GM18508 (cell line): ENCODE results near the gene AFG1L.
"Not testable (repeated sequence)": the region's sequence is repeated elsewhere in the genome, so short reads cannot be mapped to it uniquely, and the experiment has no call there.

ENCODE experiments used
- ATAC-seq: cut with Tn5 transposase; IDR thresholded peaks from one replicate; pipeline ENCODE4 v1.9.1; 2021; ENCODE audit warnings: moderate number of reproducible peaks; ENCODE audit not compliant: insufficient read depth, unreplicated experiment

Gene AFG1L

DNA sequence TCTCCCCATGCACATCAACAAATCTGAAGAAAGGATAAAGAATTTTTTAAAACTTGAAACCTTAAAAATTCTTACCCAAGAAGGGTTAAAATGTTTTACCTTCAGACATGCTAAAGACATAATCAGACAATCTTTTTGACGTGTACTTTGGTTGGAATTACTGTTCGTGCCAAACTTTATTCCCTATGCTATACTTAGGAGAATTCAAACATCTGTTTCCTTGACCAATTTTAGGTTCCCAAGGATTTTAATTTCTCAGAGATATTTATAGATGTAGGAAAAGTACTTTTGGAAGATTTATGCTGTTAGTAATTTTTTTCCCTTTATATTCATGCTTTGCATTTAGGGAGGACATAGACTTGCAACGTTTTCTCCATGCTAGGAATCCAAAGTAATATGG is 108.4 kb downstream of the AFG1L start:
- ATAC-seq: no peak

DNA sequence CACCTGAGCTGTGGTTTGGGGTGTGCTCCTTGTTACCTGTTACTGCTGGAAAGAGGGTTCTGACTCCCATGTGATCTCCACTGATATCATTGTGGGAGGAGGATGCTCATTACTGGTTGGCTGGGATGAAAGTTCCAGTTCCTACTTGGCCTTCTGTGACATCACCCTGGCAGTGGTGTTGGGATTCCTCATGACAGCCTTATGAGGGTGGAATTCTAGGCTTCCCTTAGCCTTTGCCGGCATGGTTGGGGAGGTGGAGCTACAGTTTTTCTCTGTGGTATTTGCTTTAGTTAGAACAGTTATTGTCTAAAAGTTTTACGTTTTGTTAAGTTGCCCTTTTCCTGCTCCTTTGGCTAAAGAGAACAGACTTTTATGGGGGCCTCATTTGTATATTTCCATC is 112.1 kb downstream of the AFG1L start:
- no peak for ATAC-seq

- ATAC-seq: no peak
Measured at GRCh38 chr6:108407904-108408827, 113.3 kb downstream of the AFG1L start.

GRCh38 chr6:108408861-108409260 is 114.0 kb downstream of the AFG1L start:
- no peak for ATAC-seq

- ATAC-seq: not testable (repeated sequence)
Measured at GRCh38 chr6:108416047-108416833, 121.4 kb downstream of the AFG1L start.

DNA sequence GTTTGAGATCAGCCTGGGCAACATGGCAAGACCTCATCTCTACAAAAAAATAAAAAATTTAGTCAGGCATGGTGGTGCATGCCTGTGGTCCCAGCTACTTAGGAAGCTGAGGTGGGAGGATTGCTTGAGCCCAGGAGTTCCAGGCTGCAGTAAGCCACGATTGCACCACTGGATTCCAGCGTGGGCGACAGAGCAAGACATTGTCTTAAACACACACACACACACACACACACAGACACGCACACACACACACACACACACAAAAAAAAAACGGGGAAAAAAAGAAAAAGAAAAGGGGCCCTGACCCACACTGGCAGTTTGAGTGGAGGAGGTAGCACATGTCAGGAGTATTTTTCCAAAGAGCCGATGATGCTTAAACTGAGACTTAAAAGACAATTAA is 122.2 kb downstream of the AFG1L start:
- no peak for ATAC-seq

- no peak for ATAC-seq
Measured at GRCh38 chr6:108419474-108419873, 124.6 kb downstream of the AFG1L start.

DNA sequence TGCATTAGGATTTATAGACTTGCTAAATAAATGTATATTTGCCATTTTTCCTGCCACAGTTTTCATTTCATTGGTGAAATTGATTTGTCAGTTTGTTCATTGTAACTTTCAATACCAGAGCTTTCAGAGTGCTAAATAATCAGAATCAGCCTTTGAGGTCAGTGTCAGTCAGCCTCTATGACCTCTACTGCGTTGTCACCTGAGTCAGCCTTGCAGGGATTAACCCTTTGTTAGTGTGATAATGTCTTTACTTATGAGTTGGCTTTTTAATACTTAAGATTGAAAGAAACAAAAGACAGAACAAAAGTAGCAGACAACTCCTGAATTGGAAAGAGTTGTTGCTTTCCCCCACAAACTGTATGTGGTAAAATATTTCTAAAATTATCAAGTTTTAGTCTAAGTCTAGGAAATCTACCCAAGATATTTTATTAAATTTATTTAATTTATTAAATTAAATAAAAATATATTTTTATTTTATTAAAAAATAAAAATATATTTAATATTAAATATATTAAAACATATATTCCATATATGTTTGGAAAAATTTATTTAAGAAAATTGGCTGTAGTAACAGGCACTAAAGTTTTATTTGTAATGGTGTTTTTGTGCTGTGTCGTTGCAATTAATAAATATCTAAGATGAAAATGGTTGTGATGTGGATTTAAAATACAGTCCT is 125.2 kb downstream of the AFG1L start:
- no peak for ATAC-seq

- no peak for ATAC-seq
Measured at GRCh38 chr6:108421366-108421765, 126.5 kb downstream of the AFG1L start.

DNA sequence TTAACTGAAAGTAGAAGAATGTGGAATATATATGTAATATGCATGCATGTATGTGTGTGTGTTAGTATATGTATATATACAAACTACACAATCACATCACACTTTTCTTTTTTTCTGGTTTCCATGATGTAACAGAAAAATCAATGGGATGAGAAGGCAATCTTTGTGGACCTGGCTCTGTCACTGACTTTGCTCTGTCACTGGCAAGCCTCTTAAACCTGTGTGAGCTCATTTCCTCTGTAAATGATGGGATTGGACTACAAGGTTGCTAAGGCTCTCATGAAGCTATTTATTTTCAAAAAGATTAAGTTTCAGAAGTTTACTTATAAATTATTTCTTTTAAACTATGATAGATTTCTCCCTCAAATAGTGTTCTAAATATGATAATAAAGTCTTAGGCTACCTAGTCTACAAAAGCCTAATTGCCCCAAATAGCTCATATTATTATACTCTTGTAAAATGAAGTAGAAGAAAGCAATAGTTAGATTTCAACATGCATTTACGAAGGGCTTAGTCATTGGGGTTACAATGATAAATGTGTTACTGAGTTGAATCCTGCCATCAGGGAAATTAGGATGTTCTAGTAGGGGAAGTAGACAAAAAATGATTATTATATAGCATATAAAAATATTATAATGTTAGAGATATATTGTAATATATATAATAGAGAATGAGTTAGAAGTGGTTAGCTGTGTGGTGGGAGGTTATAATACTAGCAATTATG is 129.3 kb downstream of the AFG1L start:
- no peak for ATAC-seq

DNA sequence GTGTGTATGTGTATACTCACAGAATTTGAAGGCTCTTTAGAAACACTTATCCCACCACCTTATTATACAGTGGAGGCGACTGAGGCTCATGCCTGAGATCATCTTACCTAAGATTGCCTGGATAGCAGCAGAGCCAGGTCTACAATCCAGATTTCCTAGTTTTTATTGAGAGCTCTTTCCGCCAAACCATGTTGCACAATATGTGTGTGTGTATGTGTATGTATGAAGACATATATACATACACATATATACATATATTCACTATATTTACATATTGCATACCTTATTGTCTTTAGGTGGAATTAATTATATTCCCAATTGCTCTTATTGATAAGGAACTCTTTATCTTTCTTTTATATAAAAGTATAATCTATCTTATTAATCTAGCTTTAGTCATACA is 130.6 kb downstream of the AFG1L start:
- no peak for ATAC-seq

- ATAC-seq: no peak
Measured at GRCh38 chr6:108432143-108432542, 137.3 kb downstream of the AFG1L start.

GRCh38 chr6:108432792-108433191 is 137.9 kb downstream of the AFG1L start:
- ATAC-seq: no peak

DNA sequence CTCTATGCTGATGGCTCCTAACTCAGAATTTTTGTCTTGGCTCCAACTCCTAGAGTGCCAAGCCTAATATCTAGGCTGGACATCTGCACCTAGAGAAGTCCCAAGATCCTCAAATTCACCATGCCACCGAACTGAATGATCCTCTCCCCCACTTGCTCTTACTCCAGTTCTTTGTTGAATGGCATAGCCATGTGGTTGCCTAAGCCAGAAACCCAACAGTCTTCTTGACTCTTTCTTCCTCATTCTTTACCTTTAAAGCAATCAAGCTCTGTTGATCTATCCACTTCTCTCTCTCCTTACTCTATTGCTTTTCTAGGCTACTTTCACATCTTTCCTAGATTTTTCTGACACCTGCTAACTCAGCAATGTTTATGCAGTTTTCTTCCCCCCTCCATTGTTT is 139.4 kb downstream of the AFG1L start:
- ATAC-seq: no peak

GRCh38 chr6:108435391-108435790 is 140.5 kb downstream of the AFG1L start:
- no peak for ATAC-seq

GRCh38 chr6:108436771-108437170 is 141.9 kb downstream of the AFG1L start:
- ATAC-seq: no peak

DNA sequence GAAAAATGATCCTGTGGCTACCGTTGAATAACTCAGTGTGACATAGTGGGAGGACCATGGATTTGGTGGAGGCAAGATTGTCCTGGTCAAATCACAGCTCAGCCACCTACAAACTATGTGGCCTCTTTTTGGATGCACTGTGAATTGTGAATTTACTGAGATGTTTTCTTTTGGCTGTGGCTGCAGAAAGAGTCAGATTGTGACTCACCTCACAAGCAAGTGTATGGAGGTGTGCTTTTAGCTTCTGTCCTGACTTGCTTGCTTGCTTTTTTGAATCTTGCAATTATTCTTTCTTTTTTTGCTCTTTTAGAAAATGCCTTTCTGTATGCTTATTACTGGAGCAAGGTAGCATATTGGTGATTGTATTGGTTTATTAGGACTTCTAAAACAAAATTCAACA is 143.0 kb downstream of the AFG1L start:
- ATAC-seq: no peak

DNA sequence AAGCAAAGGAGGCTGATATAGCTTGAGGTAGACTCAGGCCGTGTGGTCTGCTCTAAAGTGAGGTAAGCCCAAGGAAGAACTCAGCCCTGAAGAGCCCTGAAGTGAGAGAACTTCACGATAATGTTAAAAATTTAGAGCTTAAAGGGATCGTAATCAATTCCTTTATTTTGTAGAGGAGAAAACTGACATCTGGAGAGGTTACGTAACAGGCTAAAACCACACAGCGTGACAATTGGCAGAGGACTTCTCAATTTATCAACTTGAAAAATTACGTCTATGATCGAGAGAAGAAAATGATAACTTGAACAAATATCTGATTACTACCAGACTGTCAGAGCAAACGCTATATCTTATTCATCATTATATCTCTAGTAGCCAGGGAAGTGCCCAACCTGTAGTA is 144.1 kb downstream of the AFG1L start:
- ATAC-seq: no peak

DNA sequence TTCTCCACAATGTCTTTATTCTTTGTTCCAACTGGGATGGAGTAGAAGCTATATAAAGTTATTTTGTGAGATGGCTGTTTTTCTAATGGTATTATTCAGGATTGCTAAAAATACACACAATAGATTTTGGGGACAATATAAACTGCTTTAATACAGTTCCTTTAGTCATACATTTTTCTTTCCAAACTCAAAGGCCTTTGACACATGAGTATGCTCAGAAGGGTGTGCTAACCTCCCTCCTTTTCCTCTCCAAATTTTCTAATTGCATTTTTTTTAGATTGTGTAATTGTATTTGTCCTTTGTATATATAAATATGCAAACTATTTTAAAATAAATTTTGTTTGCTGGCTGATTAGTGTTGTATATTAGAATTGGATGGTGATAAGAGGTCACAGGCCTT is 146.3 kb downstream of the AFG1L start:
- no peak for ATAC-seq

GRCh38 chr6:108442770-108443520 is 148.1 kb downstream of the AFG1L start:
- no peak for ATAC-seq
